GM18499 (cell line): ENCODE data around the gene SUDS3.
"Not testable (repeated sequence)": the region's sequence is repeated elsewhere in the genome, so short reads cannot be mapped to it uniquely, and the experiment has no call there.

ENCODE experiments used
- ATAC-seq: cut with Tn5 transposase; IDR thresholded peaks from one replicate; pipeline ENCODE4 v1.9.1; 2021; ENCODE audit warnings: moderate number of reproducible peaks; ENCODE audit not compliant: insufficient read depth, unreplicated experiment

Gene SUDS3, protein sequence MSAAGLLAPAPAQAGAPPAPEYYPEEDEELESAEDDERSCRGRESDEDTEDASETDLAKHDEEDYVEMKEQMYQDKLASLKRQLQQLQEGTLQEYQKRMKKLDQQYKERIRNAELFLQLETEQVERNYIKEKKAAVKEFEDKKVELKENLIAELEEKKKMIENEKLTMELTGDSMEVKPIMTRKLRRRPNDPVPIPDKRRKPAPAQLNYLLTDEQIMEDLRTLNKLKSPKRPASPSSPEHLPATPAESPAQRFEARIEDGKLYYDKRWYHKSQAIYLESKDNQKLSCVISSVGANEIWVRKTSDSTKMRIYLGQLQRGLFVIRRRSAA

DNA sequence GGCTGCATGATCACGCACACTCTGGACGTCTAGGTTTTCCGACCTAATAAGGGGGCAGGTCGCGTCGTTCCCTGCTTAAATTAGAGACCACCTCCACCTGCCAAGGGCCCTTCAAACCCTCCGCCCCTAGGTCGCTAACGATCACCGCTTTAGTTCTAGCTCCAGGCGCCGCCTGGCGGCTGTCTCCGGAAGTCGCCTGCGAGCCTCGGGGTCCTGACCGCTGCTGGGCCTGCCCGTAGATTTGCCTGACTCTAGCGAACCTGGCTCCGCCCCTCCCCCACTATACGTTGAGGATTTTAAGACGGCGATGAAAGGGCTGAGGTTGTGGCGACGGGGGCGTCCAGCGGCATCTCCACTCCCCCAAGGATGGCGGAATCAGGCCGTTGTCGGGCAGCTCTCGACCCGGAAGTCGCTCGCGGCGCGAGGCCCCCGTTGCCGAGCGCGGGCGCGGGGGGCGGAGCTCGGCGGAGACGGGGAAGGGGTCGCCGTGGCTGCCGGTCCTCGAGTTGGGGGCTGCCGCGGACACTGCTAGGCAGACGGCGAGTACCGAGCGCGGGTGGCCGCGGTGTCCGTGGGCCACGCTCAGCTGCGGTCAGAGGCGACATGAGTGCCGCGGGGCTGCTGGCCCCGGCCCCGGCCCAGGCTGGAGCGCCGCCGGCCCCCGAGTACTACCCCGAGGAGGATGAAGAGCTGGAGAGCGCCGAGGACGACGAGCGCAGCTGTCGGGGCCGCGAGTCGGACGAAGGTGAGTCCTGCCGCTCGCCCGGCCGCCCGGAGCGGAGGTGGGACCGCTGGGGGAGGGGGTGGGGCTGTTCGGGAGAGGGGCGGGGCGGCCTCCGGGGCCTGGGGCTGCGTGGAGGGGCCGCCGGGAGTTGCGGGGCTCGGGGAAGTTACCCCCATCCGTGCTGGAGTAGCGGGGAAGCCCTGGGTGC lies at the start of gene SUDS3:
TSS of gene SUDS3 (plus strand) at position 467 of the 932 bp plus-strand sequence. CDS start at position 604, 137 bp downstream.
- ATAC-seq, result no peak

DNA sequence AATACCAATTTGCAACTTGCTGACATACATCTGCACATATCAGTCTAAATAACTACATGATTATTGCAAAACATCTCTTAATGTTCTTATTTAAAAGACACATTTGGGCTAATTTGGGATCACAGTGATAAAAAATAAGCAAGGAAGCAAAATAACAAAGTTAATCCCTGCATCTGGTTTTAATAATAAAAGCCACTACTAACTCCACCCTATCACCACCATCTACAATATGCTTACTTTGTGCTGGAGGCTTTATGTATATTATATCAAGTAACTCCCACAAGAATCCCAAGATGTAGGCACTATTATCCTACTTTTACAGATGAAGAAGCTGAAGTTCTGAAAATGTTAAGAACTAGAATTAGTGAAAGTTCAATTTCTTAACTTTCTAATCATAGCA lies 49.4 kb upstream of the SUDS3 start:
- no peak for ATAC-seq

DNA sequence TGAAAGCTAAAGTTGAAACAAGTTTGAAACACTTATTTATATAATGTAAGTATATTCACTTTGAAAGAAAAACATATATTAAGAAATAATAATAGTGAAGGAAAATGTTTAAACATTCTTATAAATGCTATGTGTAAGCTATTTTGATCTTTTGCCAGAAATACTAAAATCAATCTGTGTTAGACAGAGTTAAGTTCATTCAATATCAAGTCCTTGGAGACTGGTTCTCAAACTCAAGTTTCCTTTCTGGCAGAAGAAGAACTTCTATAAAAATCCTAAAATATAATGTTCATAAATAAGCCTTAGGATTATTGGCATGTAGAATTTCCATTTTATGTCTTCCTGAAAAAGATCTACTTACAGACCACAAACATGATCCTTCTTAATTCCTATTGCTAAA lies 49.0 kb upstream of the SUDS3 start:
- no peak for ATAC-seq

DNA sequence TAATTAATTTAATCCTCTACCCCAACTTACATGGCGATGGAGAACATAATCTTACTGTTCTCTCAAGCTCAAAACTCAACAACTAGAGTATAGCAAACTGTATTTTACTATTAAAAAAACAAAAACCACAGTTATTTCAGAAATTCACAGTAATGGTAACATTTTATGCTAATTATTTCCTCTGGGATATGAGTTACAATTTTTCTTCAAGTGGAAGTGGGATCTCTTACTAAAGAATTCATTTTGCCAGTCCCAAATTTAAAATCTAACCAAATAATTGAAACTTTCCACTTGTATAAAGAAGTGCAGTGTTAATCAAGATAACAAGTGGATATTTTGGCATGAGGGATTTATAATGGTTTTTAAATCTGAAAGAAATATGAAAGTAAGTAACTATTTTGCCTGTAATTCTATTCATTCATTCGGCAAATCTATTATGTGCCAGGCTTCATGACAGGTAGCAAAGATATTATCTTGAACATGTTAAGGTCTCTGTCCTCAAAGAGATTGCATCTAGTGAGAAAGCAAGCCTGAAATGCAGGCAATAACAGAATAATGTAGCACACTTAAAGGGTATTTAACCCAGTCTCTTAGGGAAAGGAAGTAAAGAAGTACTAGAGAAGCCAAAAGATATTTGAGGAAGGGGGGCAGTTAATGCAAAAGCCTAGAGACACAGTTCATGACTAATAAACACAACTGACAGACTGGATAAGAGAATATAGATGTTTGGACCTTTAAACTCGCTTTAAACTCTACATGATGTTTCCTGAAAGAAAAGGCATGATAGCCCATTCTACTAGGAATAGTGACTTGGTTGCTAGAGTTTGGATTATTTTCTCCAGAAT lies 47.6 kb upstream of the SUDS3 start:
- ATAC-seq, result no peak

DNA sequence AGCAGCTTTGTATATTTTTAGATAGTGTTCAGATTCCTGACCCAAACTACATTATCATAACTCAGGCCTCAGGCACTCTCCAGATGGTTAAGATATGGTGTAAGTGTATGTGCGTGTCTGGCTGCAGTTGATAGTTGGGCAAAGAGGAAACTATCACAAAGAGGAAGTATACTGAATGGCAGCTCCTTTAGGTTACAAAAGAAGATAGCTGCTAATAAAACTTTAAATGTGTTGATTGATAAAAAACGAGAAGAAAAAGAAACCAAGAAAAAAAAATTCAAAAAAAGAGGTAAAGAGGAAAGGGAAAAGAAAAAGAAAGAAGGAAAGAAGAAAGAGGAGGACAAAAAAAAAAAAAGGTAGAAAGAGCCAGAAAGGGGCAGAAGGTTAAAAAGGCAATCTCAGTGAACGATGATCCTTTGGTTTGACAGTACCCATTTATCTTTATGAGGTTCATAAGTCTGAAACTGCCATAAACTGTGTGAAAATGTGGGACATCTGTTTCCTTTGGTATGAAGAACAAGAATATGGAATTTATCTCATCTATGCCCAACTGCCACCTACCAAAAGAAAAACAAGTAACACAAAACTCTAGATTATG lies 45.8 kb upstream of the SUDS3 start:
- no peak for ATAC-seq

DNA sequence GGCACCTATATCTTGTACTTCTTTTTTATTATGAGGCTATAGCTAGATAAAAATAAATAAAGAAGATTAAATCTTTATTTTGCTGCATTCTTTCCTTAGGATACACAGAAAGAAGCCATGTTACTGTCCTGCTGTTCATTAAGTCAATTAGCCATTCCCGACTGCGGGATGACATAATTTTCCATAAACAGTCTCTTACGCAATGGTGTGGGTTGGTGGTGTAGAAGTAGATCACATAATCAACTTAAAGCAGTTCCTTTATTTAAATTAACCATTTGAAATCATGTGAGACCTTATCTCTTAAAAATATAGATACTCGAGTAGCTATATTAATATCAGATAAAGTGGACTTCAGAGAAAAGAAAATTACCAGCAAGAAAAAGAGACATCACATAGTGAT lies 43.8 kb upstream of the SUDS3 start:
- ATAC-seq, result no peak

DNA sequence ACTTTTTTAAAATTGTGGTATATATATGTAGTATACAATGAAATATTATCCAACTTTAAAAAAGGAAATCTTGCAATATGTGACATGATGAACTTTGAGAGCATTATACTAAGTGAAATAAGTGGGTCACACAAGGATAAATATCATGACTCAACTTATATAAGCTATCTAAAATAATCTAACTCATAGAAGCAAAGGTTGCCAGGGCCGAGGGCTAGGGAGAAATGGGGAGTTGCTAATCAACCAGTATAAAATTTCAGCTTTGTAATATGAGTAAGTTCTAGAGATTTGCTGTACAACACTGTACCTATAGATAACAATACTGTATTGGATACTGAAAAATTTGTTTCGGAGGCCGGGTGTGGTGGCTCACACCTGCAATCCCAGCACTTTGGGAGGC lies 42.1 kb upstream of the SUDS3 start:
- ATAC-seq, result no peak

DNA sequence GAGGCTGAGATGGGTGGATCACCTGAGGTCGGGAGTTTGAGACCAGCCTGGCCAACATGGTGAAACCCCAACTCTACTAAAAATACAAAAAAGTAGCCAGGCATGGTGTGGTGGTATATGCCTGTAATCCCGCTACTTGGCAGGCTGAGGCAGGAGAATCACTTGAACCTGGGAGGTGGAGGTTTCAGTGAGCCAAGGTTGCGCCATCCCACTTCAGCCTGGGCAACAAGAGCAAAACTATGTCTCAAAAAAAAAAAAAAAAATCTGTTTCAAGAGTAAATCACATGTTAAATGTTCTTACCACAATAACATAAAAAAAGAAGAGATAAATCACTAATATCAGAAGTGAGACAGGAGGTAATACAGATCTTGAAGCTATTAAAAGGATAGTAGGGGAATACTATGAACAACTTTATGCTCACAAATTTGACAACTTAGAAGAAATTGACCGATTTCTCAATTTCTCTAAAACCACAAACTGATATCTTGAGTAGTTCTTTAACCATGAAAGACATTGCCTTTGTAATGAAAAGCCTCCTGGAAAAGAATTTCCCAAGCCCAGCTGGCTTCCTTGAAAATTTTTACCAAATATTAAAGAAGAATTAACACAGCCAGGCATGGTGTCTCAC lies 41.3 kb upstream of the SUDS3 start:
- ATAC-seq, result no peak

DNA sequence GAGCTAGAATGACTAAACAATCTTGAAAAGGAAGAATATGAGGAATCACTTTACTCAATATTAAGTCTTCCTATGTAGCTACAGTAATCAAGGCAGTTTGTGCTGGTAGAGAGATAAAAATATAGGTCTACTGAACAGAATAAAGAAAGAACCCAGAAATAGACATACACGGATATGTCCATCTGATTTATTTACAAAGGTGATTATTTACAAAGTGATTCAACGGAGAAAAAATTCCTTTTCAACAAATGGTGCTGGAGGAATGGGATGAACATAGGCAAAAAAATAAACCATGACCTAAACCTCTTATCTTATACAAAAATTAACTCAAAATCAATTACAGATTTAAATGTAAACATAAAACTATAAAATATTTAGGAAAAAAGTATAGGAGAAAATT lies 40.2 kb upstream of the SUDS3 start:
- no peak for ATAC-seq

DNA sequence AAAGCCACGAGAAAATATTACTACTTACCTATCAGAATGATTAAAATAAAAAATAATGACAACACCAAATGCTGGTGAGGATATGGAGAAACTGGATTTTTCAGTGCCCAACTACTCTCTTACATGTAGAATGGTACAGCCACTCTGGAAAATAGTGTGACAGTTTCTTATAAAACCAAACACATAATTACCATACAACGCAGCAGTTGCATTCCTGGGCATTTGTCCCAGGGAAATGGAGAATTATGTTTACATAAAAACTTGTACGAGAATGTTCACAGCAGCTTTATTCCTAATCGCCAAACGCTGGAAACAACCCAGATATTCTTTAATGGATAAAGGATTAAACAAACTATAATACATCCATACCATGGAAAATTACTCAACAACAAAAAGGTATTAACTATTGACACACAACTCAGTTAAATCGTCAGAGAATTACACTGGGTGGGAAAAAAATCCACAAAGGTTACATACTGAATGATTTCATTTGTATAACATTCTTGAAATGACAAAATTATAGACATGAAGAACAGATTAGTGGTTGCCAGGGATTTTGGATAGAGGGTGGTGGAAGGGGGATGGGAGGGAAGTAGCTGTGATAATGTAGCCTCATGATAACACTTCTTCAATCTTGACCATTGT lies 39.0 kb upstream of the SUDS3 start:
- ATAC-seq, result no peak

DNA sequence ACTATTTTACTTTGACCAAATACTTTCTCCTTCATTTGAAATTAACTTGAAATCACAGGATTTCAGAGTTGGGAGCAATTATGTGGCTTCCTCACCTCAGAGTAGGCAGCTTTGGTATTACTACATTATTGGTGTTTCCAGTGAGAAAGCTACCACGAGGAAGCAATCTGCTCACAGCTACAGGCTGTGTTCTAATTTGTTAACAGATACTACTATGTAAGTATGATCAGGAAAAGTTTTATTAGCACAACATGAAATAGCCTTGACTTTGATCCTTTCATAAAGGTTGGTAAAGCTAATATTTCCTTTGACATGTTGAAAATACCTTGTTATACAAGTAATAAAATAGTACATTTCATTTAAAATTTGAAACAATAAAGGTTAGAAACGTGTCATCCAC lies 34.3 kb upstream of the SUDS3 start:
- no peak for ATAC-seq

DNA sequence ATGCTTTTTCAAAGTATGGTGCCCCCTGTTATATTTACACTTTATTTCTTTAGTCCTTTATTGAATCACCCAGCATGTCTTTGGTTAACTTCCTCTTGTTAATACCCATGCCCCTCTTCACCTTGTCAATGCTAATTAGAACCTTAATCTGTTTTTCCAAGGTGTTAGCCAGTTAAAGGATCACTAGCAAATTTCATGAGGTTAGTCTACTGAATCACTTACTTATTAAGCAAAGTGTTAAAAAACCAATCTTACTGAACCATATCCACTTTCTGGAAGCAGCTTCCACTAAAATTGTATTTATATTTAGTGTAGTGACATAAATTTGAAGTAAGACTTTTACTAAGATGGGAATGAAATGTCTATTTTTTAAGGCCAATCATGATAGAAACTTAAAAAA lies 31.5 kb upstream of the SUDS3 start:
- no peak for ATAC-seq

DNA sequence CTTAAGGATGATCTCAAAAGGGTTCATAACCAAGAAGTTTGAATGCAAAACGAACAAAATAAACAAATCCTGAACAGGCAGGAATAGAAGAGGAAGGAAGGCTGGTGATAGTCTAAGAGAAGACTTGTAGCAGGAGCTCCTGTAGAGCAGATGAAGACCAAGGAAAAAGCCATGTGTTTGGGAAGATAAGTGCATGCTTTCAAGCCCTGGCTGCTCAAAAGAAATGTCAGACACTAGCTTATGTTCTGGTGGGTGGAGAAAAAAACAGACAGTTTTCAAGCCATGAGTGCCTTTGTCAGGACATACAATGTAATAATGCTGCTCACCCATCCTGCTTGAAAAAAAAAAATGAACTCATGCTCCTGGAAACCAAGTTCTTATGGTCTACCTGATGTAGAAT lies 31.0 kb upstream of the SUDS3 start:
- ATAC-seq, result no peak

DNA sequence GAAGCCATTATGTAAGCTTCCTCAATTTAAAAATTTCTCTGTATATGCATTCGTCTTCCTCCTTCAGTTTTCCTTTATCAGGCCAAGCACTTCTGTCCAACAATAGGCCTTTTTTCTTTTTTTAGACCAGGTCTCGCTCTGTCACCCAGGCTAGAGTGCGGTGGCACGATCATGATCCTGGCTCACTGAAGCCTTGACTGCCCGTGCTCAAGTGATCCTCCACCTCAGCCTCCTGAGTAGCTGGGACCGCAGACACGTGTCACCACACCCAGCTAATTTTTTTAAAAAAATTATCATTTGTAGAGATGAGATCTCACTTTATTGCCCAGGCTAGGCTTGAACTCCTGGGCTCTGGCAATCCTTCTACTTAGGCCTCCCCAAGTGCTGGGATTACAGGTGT lies 29.5 kb upstream of the SUDS3 start:
- ATAC-seq, result no peak

DNA sequence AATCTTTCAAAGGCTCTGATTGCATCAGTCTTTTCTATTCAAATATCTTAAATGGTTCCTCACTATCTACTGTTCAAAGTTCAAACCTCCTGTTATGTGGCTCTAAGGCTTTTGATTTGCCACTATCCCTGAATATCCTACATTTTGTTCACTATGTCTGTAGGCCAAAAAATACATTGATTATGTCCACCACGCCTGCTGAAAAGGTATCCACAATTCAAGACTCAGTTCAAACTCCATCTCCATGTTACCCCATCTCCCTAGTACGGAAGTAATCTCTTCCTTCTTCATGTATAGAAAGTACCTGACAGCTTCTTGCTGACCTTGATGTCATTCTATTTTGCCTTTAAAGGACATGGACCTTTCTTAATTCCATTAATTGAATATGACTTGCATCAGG lies 28.4 kb upstream of the SUDS3 start:
- no peak for ATAC-seq

DNA sequence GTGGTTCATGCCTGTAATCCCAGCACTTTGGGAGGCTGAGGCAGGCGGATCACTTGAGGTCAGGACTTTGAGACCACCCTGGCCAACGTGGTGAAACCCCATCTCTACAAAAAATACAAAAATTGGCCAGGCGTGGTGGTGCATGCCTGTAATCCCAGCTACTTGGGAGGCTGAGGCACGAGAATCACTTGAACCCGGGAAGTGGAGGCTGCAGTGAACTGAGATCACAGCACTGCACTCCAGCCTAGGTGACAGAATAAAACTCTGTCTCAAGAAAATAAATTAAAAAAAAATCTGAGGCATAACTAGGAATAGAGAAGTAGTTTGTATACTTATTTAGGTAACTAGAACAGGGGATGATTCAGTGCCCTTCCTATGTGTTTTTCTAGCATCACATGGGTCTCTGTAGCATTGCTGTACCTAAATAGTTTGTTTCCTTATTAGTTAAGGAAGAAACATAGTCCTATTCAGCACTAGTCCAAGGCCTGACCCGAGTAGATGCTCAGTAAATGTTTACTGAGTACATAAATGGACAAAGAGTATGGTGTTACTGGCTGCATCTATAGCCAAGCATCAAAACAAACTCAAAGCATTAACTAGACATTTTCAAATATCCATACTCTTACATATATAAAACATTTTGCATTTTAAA lies 25.3 kb upstream of the SUDS3 start:
- no peak for ATAC-seq

DNA sequence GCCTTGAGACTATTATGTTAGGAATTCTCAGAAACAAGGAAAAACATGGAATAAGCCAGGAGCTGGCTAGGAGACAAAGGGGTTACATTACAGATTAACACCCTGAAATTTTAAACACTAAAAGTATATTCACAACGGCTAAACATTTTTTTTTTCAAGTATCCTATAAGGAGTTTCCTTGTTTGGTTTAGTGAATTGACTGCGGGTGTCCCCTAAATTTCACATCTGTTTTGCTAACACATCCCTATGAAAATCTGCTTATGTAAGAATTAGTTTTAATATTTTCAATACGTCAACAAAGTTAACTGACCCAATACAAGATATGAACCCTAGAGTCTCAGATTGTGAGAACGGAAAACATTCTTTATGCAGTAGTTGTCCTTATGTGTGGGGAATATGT lies 22.6 kb upstream of the SUDS3 start:
- no peak for ATAC-seq

DNA sequence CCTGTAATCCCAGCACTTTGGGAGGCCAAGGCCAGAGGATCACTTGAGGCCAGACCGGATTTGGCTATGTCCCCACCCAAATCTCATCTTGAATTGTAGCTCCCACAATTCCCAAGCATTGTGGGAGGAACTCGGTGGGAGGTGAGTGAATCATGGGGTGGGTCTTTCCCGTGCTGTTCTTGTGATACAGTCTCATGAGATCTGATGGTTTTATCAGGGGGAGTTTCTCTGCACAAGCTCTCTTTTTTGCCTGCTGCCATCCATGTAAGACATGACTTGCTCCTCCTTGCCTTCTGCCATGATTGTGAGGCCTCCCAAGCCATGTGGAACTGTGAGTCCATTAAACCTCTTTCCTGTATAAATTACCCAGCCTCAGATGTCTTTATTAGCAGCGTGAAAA lies 21.9 kb upstream of the SUDS3 start:
- ATAC-seq, result not testable (repeated sequence)

DNA sequence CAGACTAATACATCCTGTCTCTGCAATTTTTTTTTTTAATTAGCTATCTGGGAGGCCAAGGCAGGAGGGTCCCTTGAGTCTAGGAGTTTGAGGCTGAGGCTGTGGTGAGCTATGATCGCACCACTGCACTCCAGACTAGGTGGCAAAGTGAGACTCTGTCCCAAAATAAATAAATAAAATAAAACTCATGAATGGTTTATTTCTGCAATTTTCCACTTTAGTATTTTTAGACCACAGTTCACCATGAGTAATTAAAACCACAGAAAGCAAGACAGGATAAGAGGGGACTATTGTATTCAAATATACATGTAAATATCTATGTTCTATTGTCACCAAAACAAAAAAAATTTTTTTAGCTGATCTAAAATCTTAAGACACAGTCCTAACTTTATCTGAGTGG lies 21.5 kb upstream of the SUDS3 start:
- ATAC-seq, result no peak
